SK-N-MC (cell line): ENCODE results near the gene LRRC39.

Experiments used
- EZH2 ChIP-seq: fragments of 200-600 bp; sonication (generic); IDR thresholded peaks from one replicate; pipeline ENCODE4 v1.6.1; 2017; ENCODE audit warnings: antibody characterized with exemption
- POLR2AphosphoS5 ChIP-seq: IDR thresholded peaks from 2 replicates; pipeline ENCODE4 v1.6.1; 2012; ENCODE audit warnings: mild to moderate bottlenecking, low read depth, low read length, borderline replicate concordance

- TF ChIP-seq POLR2AphosphoS5 (no peak), EZH2 (no peak)
Measured at GRCh38 chr1:100131623-100132022, 46.4 kb downstream of the LRRC39 start.
